Measurements from ENCODE around the gene PRKAR2B. TPM values are rescaled to one million over a fixed set of nuclear protein-coding genes. Genes with fewer than 3 reads are reported as not detected.

The PRKAR2B gene
- polyA plus RNA-seq, 1 donor from 2014 or later = 297 TPM

GRCh38 chr7:107185716-107186115 is 141.2 kb downstream of the PRKAR2B start:
- Histone ChIP-seq H3K9me3 (ENCODE audit: low read length) (no peaks in the 10 kb centered on the region), H3K79me2 (replicated peaks; ENCODE audit: insufficient read depth, low read length) (no peaks in the 10 kb centered on the region), H3K9ac (ENCODE audit: low read length) (no peak overlapping the region), H2AFZ (ENCODE audit: low read depth, low read length) (no peak overlapping the region), H3K36me3 (ENCODE audit: insufficient read depth, low read length) (peaks cover 12% of the 10 kb centered on the region), H4K20me1 (ENCODE audit: insufficient read depth) (no peaks in the 10 kb centered on the region), H3K4me3 (ENCODE audit: low read length) (no peak overlapping the region), H3K27ac (ENCODE audit: low read length) (no peak overlapping the region), H3K4me2 (ENCODE audit: low read length) (no peak overlapping the region), H3K9me2 (ENCODE audit: insufficient read depth, low read length) (no peaks in the 10 kb centered on the region), H3K27me3 (ENCODE audit: insufficient read depth, low read depth, low read length) (no peaks in the 10 kb centered on the region), H3F3A (ENCODE audit: insufficient read depth, low read length, poor library complexity, severe bottlenecking) (no peaks in the 10 kb centered on the region)
- TF ChIP-seq SMC3 (conservative IDR thresholded peaks at IDR 0.05; ENCODE audit: poor library complexity) = no peak
- TF ChIP-seq EZH2 (IDR thresholded peaks at IDR 0.05; ENCODE audit: borderline replicate concordance, insufficient read depth, low read length, poor library complexity, severe bottlenecking) = no peak
- TF ChIP-seq EP300 (conservative IDR thresholded peaks at IDR 0.05; ENCODE audit: poor library complexity, severe bottlenecking) = no peak
- no peak for TF ChIP-seq REST (IDR thresholded peaks at IDR 0.05; ENCODE audit: borderline replicate concordance)

- no peak overlapping the region for H2AFZ ChIP-seq (ENCODE audit: low read depth, low read length)
- no peak overlapping the region for H3K4me3 ChIP-seq (ENCODE audit: low read length)
- H3K9ac ChIP-seq (ENCODE audit: low read length) = no peak overlapping the region
- H3K79me2 ChIP-seq (replicated peaks; ENCODE audit: insufficient read depth, low read length) = no peaks in the 10 kb centered on the region
- H3K9me3 ChIP-seq (ENCODE audit: low read length) = no peaks in the 10 kb centered on the region
- H3F3A ChIP-seq (ENCODE audit: insufficient read depth, low read length, poor library complexity, severe bottlenecking) = no peaks in the 10 kb centered on the region
- TF ChIP-seq REST (IDR thresholded peaks at IDR 0.05; ENCODE audit: borderline replicate concordance) (no peak), EZH2 (IDR thresholded peaks at IDR 0.05; ENCODE audit: borderline replicate concordance, insufficient read depth, low read length, poor library complexity, severe bottlenecking) (no peak), CTCF (IDR thresholded peaks at IDR 0.05; ENCODE audit: poor library complexity, severe bottlenecking) (no peak), TAF1 (IDR thresholded peaks at IDR 0.05; ENCODE audit: low read depth) (no peak), RAD21 (conservative IDR thresholded peaks at IDR 0.05) (no peak), SMC3 (conservative IDR thresholded peaks at IDR 0.05; ENCODE audit: poor library complexity) (no peak), MXI1 (conservative IDR thresholded peaks at IDR 0.05; ENCODE audit: poor library complexity, severe bottlenecking) (no peak), EP300 (conservative IDR thresholded peaks at IDR 0.05; ENCODE audit: poor library complexity, severe bottlenecking) (no peak), POLR2AphosphoS5 (IDR thresholded peaks at IDR 0.05) (no peak)
- H3K4me2 ChIP-seq (ENCODE audit: low read length) = no peak overlapping the region
- no peak overlapping the region for H3K27ac ChIP-seq (ENCODE audit: low read length)
- H3K36me3 ChIP-seq (ENCODE audit: insufficient read depth, low read length) = peaks cover 14% of the 10 kb centered on the region
- H3K27me3 ChIP-seq (ENCODE audit: insufficient read depth, low read depth, low read length) = no peaks in the 10 kb centered on the region
- H3K9me2 ChIP-seq (ENCODE audit: insufficient read depth, low read length) = no peaks in the 10 kb centered on the region
- no peaks in the 10 kb centered on the region for H4K20me1 ChIP-seq (ENCODE audit: insufficient read depth)
Measured at GRCh38 chr7:107186240-107186639, 141.7 kb downstream of the PRKAR2B start.
